A549 (cell line): ENCODE measurements around the gene RAN.
"Not testable (repeated sequence)": the region's sequence is repeated elsewhere in the genome, so short reads cannot be mapped to it uniquely, and the experiment has no call there.

Source experiments
- BHLHE40 ChIP-seq: IDR thresholded peaks from 2 replicates; pipeline ENCODE4 v1.6.1; 2012; ENCODE audit warnings: low read depth, low read length, inconsistent platforms
- CTCF ChIP-seq: fragments of >200 bp; sonication (Bioruptor Twin); formaldehyde crosslinking; IDR thresholded peaks from 3 replicates; pipeline ENCODE4 v1.5.1; 2016
- NR3C1 ChIP-seq: fragments of >200 bp; sonication (Bioruptor Twin); formaldehyde crosslinking; IDR thresholded peaks from 3 replicates; pipeline ENCODE4 v1.6.1; 2017
- POLR2A ChIP-seq: IDR thresholded peaks from 2 replicates; pipeline ENCODE4 v1.6.1; 2012; ENCODE audit warnings: mild to moderate bottlenecking, low read length
- POLR2AphosphoS2 ChIP-seq: conservative IDR thresholded peaks from 2 replicates; pipeline ENCODE4 v1.6.1; 2012; ENCODE audit warnings: low read length, improper control_type of control experiment, inconsistent platforms
- RAD21 ChIP-seq, 2 experiments: fragments of >200 bp in 1 of 2; sonication (Bioruptor Twin) in 1 of 2; formaldehyde crosslinking in 1 of 2; IDR thresholded peaks in 1 of 2; conservative IDR thresholded peaks in 1 of 2; 2 replicates in 1 of 2; 3 replicates in 1 of 2; pipeline ENCODE4 v1.6.1; 2012 to 2018; ENCODE audit warnings: inconsistent platforms in 1 of 2
- SMC3 ChIP-seq: fragments of >200 bp; sonication (Bioruptor Twin); formaldehyde crosslinking; IDR thresholded peaks from 3 replicates; pipeline ENCODE4 v1.6.1; 2018; ENCODE audit warnings: inconsistent platforms
- SREBF2 ChIP-seq: fragments of 450-650 bp; IDR thresholded peaks from 2 replicates; pipeline ENCODE4 v1.6.1; 2014; ENCODE audit warnings: mild to moderate bottlenecking, moderate library complexity
- TF ChIP-seq, protein P1 (sequence below): fragments of 250-450 bp; sonication (Bioruptor Pico); IDR thresholded peaks from 2 replicates; pipeline ENCODE4 v1.5.0; 2020; ENCODE audit warnings: low read depth, mild to moderate bottlenecking, moderate library complexity

GRCh38 chr12:130848105-130848504 is 23.8 kb upstream of the RAN start:
- TF ChIP-seq CTCF; BHLHE40; RAD21 (conservative IDR thresholded peaks at IDR 0.05 in 1 of 2, IDR thresholded peaks at IDR 0.05 in 1 of 2); NR3C1; SREBF2; POLR2AphosphoS2; SMC3; POLR2A: not testable (repeated sequence)
- TF ChIP-seq, protein P1, sequence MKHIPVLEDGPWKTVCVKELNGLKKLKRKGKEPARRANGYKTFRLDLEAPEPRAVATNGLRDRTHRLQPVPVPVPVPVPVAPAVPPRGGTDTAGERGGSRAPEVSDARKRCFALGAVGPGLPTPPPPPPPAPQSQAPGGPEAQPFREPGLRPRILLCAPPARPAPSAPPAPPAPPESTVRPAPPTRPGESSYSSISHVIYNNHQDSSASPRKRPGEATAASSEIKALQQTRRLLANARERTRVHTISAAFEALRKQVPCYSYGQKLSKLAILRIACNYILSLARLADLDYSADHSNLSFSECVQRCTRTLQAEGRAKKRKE (CRISPR knock-in tag) = not testable (repeated sequence)
